WTC11 (cell line): Measurements from ENCODE around the gene ACY1. TPM values are rescaled to one million over a fixed set of nuclear protein-coding genes. Genes with fewer than 3 reads are reported as not detected.

Experiments
- ATAC-seq: fragments of 200-7000 bp; cut with Tn5 transposase; 2 replicates; pipeline ENCODE4 v1.10.0; 2021; ENCODE audit warnings: mild to moderate bottlenecking, moderate library complexity
- CTCF ChIA-PET: fragments of 300-600 bp; sonication (Branson Sonifier 250); formaldehyde crosslinking; loops from one replicate; lab custom pipeline; 2021; ENCODE audit warnings: antibody characterized with exemption; lab: Charles Lee
- POLR2A ChIA-PET: fragments of 350-600 bp; sonication (Branson Sonifier 250); formaldehyde crosslinking; loops from one replicate; lab custom pipeline; 2021; ENCODE audit warnings: antibody characterized with exemption; lab: Charles Lee
- DNase-seq: peaks from one replicate; pipeline ENCODE4 v3.0.0; 2021; ENCODE audit warnings: low spot score
- H3K27ac Mint-ChIP-seq: 2 replicates; pipeline ENCODE4 v1.8.0; 2021; ENCODE audit warnings: mixed read lengths
- H3K27me3 Mint-ChIP-seq: 2 replicates; pipeline ENCODE4 v1.8.0; 2021; ENCODE audit warnings: low read depth, mild to moderate bottlenecking, moderate library complexity, mixed read lengths
- H3K36me3 Mint-ChIP-seq: 2 replicates; pipeline ENCODE4 v1.8.0; 2021; ENCODE audit warnings: mixed read lengths
- H3K4me1 Mint-ChIP-seq: 2 replicates; pipeline ENCODE4 v1.8.0; 2022; ENCODE audit warnings: mixed read lengths
- H3K4me3 Mint-ChIP-seq: 2 replicates; pipeline ENCODE4 v1.8.0; 2021; ENCODE audit warnings: mild to moderate bottlenecking, moderate library complexity, mixed read lengths
- H3K9me3 Mint-ChIP-seq: 2 replicates; pipeline ENCODE4 v1.8.0; 2021; ENCODE audit warnings: mixed read lengths
- ARID4B ChIP-seq: sonication (generic); formaldehyde crosslinking; IDR thresholded peaks from 2 replicates; pipeline ENCODE4 v1.8.0; 2023; ENCODE audit warnings: missing genetic modification reagents, mild to moderate bottlenecking, borderline replicate concordance
- CREB1 ChIP-seq: sonication (generic); formaldehyde crosslinking; IDR thresholded peaks from 2 replicates; pipeline ENCODE4 v1.8.0; 2023; ENCODE audit warnings: mild to moderate bottlenecking, missing genetic modification reagents
- ELF4 ChIP-seq: sonication (generic); formaldehyde crosslinking; IDR thresholded peaks from 2 replicates; pipeline ENCODE4 v1.8.1; 2022; ENCODE audit warnings: low read depth, mild to moderate bottlenecking, moderate library complexity, missing genetic modification reagents
- ESRRA ChIP-seq: sonication (generic); formaldehyde crosslinking; IDR thresholded peaks from 2 replicates; pipeline ENCODE4 v1.8.1; 2022; ENCODE audit warnings: mild to moderate bottlenecking, missing genetic modification reagents, borderline replicate concordance
- FOXJ3 ChIP-seq: sonication (generic); formaldehyde crosslinking; IDR thresholded peaks from 2 replicates; pipeline ENCODE4 v1.9.0; 2021; ENCODE audit warnings: missing genetic modification reagents, mild to moderate bottlenecking, borderline replicate concordance
- JUN ChIP-seq: sonication (generic); formaldehyde crosslinking; IDR thresholded peaks from 2 replicates; pipeline ENCODE4 v1.8.0; 2023; ENCODE audit warnings: mild to moderate bottlenecking, missing genetic modification reagents
- NFYB ChIP-seq: sonication (generic); formaldehyde crosslinking; conservative IDR thresholded peaks from 2 replicates; pipeline ENCODE4 v1.8.0; 2022; ENCODE audit warnings: low read depth, missing genetic modification reagents
- NR2C2 ChIP-seq: sonication (generic); formaldehyde crosslinking; IDR thresholded peaks from 2 replicates; pipeline ENCODE4 v1.8.0; 2022; ENCODE audit warnings: mild to moderate bottlenecking, missing genetic modification reagents
- RORB ChIP-seq: fragments of 250-450 bp; sonication (Bioruptor Pico); IDR thresholded peaks from 2 replicates; pipeline ENCODE4 v1.9.0; 2021; ENCODE audit warnings: mild to moderate bottlenecking
- SMAD3 ChIP-seq: sonication (generic); formaldehyde crosslinking; IDR thresholded peaks from 2 replicates; pipeline ENCODE4 v1.8.0; 2022; ENCODE audit warnings: missing genetic modification reagents, mild to moderate bottlenecking, borderline replicate concordance
- SMAD4 ChIP-seq: sonication (generic); formaldehyde crosslinking; IDR thresholded peaks from 2 replicates; pipeline ENCODE4 v1.8.0; 2022; ENCODE audit warnings: mild to moderate bottlenecking, missing genetic modification reagents
- STAT6 ChIP-seq: sonication (generic); formaldehyde crosslinking; conservative IDR thresholded peaks from 2 replicates; pipeline ENCODE4 v1.8.1; 2023; ENCODE audit warnings: mild to moderate bottlenecking, low read depth, missing genetic modification reagents, moderate library complexity
- USF2 ChIP-seq: sonication (generic); formaldehyde crosslinking; IDR thresholded peaks from 2 replicates; pipeline ENCODE4 v1.8.1; 2023; ENCODE audit warnings: mild to moderate bottlenecking, missing genetic modification reagents, moderate library complexity
- ZBTB21 ChIP-seq: sonication (generic); formaldehyde crosslinking; IDR thresholded peaks from 2 replicates; pipeline ENCODE4 v1.8.1; 2023; ENCODE audit warnings: mild to moderate bottlenecking, missing genetic modification reagents, borderline replicate concordance
- ZNF281 ChIP-seq: sonication (generic); formaldehyde crosslinking; IDR thresholded peaks from 2 replicates; pipeline ENCODE4 v1.8.0; 2023; ENCODE audit warnings: mild to moderate bottlenecking, missing genetic modification reagents
- ZNF532 ChIP-seq: fragments of 250-450 bp; sonication (Bioruptor Pico); IDR thresholded peaks from 2 replicates; pipeline ENCODE4 v1.9.0; 2021; ENCODE audit warnings: mild to moderate bottlenecking, borderline replicate concordance
- total RNA-seq: library from RNA; stranded (reverse); gene quantifications from 3 replicates; pipeline ENCODE4 v1.2.3, GENCODE V29; 2021

ACY1 gene
- total RNA-seq, 1 experiment from 2014 or later, result 53.8 TPM

- no peak for TF ChIP-seq NFYB (CRISPR knock-in tag)
- TF ChIP-seq FOXJ3 (CRISPR knock-in tag), result no peak
- no peak for TF ChIP-seq USF2 (CRISPR knock-in tag)
- no peak for TF ChIP-seq NR2C2
- TF ChIP-seq SMAD3 (CRISPR knock-in tag), result no peak
- TF ChIP-seq ZNF532, result no peak
- no peak for TF ChIP-seq ELF4 (CRISPR knock-in tag)
These were observed 1.7 kb downstream of the ACY1 start (continued) for GRCh38 chr3:51985063-51985462.

GRCh38 chr3:51986010-51986947 is 2.9 kb downstream of the ACY1 start:
- H3K27ac Mint-ChIP-seq, result no peak overlapping the region
- no peaks in the 10 kb centered on the region for H3K27me3 Mint-ChIP-seq
- TF ChIP-seq CREB1 (CRISPR knock-in tag), result no peak
- TF ChIP-seq ZNF281, result no peak
- no peak for TF ChIP-seq ZBTB21 (CRISPR knock-in tag)
- TF ChIP-seq NFYB (CRISPR knock-in tag), result no peak
- H3K36me3 Mint-ChIP-seq, result peaks cover 3% of the 10 kb centered on the region
- H3K4me3 Mint-ChIP-seq, result no peak overlapping the region
- ChIA-PET POLR2A (interaction anchor here (0.5 to 1.5 kb wide), 2 partner anchors 10 kb away, joined by 3 read pairs; partner anchors contain the start of gene RPL29), CTCF (interaction anchor here (1.0 to 1.5 kb wide), 3 partner anchors 10 to 167 kb away, joined by 3 to 7 read pairs (median 3); partner anchors contain the start of genes ABHD14B and RPL29)
- DNase-seq (no peak), ATAC-seq (no peak)
- no peaks in the 10 kb centered on the region for H3K9me3 Mint-ChIP-seq
- H3K4me1 Mint-ChIP-seq, result peaks cover 27% of the 10 kb centered on the region

GRCh38 chr3:51987568-51987967 is 4.2 kb downstream of the ACY1 start:
- ChIA-PET CTCF (interaction anchor here (1.5 kb wide), 1 partner anchor 14 kb away, joined by 7 read pairs; the partner anchor contains the start of gene ABHD14B), POLR2A (interaction anchor here (1.5 kb wide), 1 partner anchor 8 kb away, joined by 3 read pairs; the partner anchor contains the start of gene RPL29)
- H3K4me3 Mint-ChIP-seq, result no peak overlapping the region
- ATAC-seq, result no peak
- DNase-seq, result no peak
- peaks cover 14% of the 10 kb centered on the region for H3K36me3 Mint-ChIP-seq
- H3K27ac Mint-ChIP-seq, result peak overlapping the region; percentile 48; the same call in 1 of the 2 replicates
- H3K9me3 Mint-ChIP-seq, result 0 out of 2 replicates have a peak, but pooled peaks cover 2% of the 10 kb centered on the region
- peaks cover 24% of the 10 kb centered on the region for H3K4me1 Mint-ChIP-seq
- H3K27me3 Mint-ChIP-seq, result no peaks in the 10 kb centered on the region
- TF ChIP-seq STAT6 (CRISPR knock-in tag) (no peak), ESRRA (CRISPR knock-in tag) (no peak), JUN (CRISPR knock-in tag) (no peak), SMAD4 (CRISPR knock-in tag) (no peak), RORB (CRISPR knock-in tag) (no peak), ARID4B (CRISPR knock-in tag) (no peak)
